H54 (cell line): Measurements from ENCODE around the gene ATG2A.

ENCODE experiments used
- DNase-seq: peaks from one replicate; pipeline ENCODE4 v3.0.0; 2011; ENCODE audit warnings: low spot score, mixed read lengths; ENCODE audit not compliant: insufficient read length
- FAIRE-seq: peaks from 3 replicates; lab custom pipeline; 2011; peaks lifted over from hg19 to GRCh38; lab: Jason Lieb, UNC
- POLR2A ChIP-seq: IDR thresholded peaks from 2 replicates; pipeline ENCODE4 v1.6.1; 2011; ENCODE audit warnings: low read depth, mild to moderate bottlenecking, low read length

The ATG2A gene

DNA sequence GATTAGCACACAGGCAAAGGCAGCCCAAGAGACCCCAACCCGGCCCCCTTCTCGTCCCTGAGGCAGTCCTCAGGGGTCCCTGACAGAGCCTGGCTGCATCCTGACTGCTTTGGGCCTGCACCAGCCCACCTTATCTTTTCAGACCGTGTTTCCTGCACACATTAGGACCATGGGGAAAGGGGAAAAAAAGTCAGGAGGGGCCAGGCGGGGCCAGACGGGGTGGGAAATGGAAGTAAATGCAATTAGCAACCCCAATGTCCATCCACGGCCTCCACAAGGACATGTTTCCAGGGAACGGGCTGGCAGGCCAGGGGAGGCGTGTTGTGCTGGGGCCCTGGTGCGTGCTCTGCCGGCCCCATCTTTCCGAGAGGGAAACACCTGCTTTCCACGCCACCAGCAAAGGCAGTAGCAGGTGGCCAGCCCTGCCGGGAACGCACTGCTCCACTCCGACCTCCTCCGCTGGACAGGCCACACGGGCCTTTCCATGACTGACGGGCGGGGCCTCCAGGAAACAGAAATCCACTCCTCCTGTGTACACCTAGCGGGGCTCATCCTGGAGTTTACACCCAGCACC lies 46.0 kb downstream of the ATG2A start:
- FAIRE-seq (no peak), DNase-seq (no peak)
- no peak for TF ChIP-seq POLR2A

DNA sequence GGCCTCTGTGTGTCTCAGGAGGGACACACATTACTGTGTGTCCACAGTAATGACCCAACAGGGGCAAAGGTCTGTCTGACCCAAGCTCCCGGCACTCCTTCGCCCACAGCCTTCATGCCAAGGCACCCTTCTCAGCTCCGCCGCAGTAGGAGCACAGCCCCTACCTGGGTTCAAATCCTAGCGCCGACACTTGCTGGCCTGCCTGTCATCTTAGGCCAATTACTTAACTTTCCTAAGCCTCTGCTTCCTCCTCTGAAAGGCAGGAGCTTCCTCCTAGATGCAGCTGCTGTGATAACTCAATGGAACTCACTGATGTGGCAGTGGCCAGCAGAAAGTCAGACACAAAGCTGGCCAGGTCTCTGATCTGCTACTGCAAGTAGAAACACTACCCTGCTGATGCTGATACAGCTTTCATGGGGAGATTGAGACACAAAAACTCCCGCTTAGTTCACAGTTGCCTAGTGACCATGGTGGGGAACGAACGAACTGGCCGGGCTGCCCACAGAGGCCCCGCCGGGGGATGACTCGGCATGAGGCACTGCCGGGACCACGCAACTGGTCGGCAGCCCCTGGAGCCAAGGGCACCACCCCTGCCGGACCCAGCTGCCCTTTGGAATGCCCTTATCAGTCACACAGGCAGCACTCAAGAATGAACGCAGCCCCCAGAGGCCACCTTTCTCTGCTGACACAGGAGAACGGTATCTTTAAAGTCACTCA lies 46.7 kb downstream of the ATG2A start:
- no peak for TF ChIP-seq POLR2A
- DNase-seq (peak; percentile 76), FAIRE-seq (no peak)

DNA sequence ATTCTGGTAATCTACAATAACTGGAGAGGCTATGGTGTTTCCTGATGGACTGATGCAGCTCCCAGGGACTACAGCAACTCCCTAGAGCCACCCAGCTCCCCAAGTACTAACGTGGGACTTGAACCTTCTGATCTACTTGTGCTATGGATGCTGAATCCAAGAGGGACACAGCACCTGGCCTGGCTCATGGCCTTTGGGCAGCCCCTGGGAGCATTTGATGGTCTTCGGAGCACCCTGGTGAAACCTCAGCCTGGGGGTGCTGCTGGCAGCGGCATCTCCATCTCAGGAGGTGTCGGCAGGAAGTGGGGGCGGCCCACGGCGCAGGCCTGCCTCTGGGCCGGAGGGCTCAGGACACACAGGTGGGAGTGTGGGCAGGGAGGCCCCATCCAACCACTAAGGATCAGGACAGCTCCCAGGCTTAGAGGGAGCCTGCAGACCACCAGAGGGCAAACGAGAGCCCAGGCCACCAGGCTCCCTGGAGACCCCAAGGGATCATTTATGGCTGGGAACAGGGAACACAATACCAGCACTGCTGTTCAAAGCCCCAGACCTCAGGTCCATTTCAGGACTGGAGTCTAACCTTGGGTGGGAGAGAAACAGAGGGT lies 47.3 kb downstream of the ATG2A start:
- DNase-seq, result no peak
- TF ChIP-seq POLR2A, result peak; percentile 12; the same call in 1 of the 2 replicates
- no peak for FAIRE-seq

DNA sequence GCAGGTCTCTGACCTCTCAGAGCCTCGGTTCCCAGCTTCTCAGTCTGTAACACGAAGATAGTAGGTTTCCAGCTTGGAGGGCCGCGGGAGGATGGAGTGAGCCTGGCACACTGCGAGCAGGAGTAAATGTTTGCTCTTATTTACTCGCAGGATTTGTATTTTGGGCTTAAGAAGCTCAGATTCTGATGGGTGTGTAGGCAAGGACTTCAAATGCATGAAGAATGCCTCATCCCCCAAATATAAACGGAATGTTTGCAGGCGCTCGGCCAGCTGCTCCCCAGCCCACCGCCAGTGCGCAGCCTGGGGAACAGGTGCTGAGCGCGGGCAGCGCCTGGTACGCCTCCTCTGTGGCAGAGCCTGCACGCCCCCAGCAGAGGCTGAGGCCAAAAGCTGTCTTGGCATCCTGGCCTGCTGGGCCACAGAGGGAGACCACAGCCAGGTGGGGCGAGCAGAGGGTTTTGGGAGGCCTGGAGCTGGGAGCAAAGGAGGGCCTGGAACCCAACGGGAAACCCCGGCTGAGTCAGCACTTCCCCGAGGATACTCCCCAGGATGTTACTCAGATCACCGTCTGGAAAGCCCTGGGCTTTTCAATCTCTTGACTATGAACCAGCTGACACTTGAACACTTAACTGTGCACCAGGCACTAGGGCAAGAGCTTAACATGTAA lies 48.0 kb downstream of the ATG2A start:
- FAIRE-seq (no peak), DNase-seq (peak; percentile 89)
- no peak for TF ChIP-seq POLR2A

DNA sequence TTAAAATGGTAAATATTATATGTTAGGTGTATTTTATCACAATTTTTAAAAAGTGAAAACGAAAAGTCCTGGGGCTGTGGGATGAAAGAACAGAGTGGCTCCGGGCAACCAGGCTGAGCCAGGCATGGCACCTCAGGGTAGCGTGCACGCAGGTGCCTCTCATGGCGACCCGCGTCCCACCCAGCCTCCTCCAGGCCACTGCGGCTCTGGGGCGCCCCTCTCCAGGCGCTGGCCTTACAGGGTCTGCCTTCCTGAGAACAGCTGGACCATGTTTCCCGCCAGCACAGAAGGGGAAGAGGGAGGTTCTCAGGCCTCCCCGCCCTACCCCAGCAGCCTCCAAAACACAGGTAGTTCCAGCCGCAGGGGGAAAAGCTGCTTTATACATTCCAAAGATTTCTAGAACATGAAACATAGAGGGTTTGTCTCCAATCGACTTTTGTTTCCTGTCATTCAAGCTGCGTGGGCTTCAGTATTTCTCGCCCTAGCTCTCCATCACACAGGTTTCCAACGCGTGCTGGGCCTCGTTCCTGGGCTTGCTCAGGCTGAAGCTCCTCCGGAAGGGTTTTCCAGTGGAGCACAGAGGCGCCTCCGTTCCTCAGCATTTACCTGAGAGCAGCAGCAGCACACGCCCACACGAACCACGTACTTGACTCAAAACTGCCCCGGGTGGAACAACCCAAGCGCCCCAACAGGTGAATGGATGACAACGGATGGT lies 49.1 kb downstream of the ATG2A start:
- TF ChIP-seq POLR2A, result no peak
- no peak for FAIRE-seq
- no peak for DNase-seq

DNA sequence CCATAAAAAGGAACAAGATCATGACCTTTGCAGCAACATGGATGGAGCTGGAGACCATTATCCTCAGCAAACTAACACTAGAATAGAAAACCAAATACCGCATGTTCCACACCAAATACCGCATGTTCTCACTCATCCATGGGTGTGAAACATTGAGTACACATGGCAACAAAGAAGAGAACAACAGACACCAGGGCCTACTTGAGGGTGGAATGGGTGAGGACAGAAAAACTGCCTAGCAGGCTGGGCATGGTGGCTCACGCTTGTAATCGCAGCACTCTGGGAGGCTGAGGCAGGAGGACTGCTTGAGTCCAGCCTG lies 50.9 kb downstream of the ATG2A start:
- no peak for TF ChIP-seq POLR2A
- FAIRE-seq, result no peak
- DNase-seq, result no peak

DNA sequence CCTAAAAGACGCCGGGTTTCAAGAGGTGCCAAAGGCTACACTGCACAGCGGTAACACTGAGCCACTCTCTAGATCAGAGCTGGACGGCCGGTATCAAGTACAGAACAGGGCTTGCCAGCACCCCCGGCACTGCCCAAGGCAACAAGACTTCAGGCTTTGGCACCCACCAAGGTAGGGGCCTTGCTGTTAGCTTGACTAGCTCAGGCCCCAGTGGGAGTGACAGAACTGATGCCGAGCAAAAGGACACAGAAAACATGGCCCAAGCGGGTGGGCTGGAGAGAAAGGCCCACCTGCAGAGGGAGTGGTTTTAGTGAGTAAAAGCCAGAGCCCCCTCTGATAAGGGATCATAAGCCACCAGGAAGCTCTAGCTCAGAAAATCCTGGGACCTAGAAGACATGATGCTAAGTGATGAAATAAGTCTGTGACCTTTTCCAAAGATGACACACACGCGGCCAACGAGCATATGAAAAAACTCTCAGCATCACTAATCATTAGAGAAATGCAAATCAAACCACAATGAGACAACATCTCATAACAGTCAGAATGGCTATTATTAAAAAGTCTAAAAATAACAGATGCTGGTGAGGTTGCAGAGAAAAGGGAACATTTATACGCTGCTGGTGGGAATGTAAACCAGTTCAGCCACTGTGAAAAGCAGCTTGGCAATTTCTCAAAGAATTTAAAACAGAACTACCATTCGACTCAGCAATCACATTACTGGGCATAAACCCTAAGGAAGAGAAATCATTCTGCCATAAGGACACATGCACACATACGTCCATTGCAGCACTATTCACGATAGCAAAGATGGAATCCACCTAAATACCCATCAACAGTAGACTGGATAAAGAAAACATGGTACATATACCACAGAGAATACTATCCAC lies 51.5 kb downstream of the ATG2A start:
- FAIRE-seq (no peak), DNase-seq (no peak)
- no peak for TF ChIP-seq POLR2A

DNA sequence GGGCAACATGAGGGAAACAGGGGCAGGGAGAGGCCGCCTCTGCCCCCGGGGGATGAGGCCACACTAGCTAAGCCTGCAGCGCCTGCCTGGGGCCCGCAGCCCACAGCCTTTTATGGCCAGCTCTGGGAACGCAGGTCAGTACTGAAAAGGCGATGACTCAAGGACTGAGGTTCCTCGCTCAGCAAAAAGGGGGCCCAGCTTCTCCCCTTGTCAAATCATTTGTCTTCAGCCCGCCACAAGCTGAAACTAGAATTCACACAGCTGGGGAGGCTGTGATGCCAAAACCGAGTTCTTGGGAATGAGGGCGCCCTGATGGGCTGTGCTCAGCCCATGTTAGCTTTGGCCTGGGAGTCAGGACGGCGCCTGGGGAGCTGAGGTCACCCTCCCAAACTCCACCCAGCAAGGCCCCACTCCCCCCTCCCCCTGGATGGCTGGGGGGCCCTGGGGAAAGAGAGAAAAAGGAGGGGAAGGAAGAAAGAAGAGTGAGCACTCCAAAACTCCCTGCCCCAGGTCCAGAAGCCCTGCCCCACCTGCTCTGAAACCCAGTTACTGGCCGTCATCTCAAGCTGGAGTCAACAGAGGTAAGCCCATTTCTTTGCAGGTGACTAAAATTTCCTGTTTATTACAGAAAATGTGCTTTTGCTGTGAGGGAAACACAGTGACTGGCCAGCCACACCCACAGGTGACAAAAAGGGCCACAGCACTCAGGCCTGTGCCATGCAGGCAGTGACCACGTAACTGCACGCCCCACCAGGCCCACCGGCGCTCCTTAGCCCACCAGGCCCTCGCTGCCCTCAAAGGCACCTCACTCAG lies 52.3 kb downstream of the ATG2A start:
- FAIRE-seq, result no peak
- no peak for TF ChIP-seq POLR2A
- DNase-seq, result peak; percentile 82

DNA sequence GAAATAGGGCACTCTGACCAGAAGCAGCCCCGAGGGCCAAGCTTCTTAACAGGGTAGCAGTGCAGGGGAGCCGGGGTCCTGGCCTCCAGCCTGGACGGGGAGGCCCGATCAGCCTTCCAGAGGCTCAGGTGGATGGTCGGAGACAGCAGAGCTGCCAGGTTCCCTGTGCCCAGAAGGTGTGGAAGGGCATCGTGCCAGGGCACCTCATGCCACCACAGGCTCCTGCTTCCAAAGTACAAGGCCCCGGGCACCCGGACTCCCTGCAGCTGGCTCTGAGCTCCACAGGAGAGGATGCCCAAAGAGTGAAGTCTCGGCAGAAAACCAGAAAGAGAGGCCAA lies 52.9 kb downstream of the ATG2A start:
- no peak for FAIRE-seq
- TF ChIP-seq POLR2A, result no peak
- no peak for DNase-seq

DNA sequence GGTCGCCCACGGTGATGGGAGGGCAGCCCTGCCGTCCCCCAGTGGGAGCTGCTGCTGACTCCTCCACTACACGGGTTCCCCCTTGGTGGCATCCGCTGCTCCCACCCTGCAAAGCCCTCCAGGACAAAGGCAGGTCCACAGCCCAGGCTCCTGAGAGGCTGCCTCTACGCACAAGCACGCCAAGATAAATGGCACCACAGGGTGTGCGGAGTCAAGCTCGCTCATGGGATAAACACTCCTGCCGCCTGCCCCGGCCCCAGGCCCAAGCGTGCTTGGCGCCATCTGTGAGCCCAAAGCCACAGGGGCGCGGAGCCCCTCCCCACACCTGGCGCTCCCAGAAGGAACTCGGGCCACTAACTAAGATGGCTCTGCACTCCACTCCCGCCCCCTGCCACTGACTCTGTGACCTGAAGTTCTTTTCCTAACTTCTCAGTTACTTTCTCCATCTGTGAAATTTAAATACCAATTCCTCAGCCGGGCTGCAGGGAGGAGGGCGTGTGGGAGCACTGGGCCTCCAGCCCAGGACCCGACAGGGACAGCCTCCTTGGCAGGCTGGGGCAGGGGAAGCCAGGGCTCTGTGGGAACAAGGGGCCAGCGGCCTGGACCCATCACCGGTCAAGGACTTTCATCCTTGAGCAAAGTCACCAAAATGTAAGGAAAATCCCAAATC lies 53.5 kb downstream of the ATG2A start:
- FAIRE-seq, result no peak
- DNase-seq, result no peak
- no peak for TF ChIP-seq POLR2A

DNA sequence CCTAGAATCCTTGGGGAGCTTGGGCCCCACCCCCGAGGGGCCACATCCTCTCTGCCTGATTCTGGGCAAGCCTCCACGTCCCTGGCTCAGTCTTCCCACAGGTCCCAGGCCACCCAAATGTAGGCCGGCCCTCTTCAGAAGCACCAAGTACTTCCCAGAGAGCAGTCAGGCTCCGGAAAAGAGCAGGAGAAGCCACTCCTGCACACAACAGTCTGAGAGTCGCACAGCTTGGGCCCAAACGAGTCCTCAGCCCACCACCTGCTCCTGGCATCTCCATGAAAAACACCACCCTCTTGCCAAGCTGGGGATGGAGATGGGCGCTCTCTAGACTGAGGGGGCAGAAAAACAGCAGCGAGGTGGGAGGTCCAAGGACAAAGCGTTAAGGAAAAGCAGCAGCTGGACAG lies 54.0 kb downstream of the ATG2A start:
- DNase-seq (no peak), FAIRE-seq (no peak)
- no peak for TF ChIP-seq POLR2A

DNA sequence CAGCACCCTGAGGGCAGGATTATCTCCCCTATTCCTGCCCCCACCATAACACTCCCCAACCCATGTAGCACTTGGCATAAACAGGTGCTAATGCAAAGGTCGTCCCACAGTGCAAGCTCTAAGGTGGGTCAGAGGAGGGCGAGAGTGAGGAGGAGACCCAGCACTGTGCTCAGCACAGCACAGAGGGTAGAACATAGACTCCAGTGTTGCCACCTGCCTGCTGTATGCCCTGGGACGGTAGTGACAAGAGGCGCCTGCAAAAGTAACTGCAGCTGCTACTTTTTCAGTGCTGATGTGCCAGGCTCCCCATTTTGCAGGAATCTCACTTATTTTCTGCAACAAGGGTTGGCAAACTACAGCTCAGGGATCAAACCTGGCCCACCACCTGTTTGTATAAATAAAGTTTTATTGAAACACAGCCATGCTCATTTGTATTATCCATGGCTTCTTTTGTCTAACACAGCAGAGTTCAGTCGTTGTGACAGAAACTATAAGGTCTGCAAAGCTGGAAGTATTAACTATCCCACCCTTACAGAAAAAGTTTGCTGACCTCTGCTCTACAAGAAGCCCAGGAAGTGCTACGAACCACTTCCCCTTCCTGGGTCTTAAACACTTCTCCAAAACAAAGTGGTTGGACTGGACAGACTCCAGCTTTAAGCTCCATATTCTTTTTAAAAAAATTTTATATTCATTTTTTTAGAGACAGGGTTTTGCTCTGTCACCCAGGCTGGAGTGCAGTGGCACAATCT lies 55.6 kb downstream of the ATG2A start:
- FAIRE-seq, result no peak
- no peak for DNase-seq
- no peak for TF ChIP-seq POLR2A
